ENCODE data around the gene SLC49A4.

Gene SLC49A4

DNA sequence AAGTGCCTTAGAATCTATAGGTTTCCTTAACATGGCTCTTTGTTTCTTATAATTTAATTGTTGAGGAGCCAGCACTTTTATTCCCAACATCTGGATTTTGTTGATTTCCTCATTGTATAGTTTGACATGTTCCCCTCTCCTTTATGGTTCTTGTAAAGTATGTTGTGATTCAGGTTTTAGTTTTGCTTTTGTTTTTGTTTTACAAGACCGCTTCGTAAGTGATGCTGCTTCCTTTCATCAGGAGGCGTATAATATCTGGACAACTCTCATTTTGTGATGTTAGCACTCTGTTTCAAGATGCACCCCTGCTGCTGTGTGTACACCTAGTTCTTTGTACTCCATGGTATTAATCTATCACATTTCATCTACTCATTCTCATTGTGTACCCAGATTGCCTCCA lies 48.7 kb downstream of the SLC49A4 start (continued):
- TF ChIP-seq, protein P1, sequence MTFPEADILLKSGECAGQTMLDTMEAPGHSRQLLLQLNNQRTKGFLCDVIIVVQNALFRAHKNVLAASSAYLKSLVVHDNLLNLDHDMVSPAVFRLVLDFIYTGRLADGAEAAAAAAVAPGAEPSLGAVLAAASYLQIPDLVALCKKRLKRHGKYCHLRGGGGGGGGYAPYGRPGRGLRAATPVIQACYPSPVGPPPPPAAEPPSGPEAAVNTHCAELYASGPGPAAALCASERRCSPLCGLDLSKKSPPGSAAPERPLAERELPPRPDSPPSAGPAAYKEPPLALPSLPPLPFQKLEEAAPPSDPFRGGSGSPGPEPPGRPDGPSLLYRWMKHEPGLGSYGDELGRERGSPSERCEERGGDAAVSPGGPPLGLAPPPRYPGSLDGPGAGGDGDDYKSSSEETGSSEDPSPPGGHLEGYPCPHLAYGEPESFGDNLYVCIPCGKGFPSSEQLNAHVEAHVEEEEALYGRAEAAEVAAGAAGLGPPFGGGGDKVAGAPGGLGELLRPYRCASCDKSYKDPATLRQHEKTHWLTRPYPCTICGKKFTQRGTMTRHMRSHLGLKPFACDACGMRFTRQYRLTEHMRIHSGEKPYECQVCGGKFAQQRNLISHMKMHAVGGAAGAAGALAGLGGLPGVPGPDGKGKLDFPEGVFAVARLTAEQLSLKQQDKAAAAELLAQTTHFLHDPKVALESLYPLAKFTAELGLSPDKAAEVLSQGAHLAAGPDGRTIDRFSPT (tag by site-specific recombination; IDR thresholded peaks at IDR 0.05), result no peak
- no peak for TF ChIP-seq AEBP2 (tag by site-specific recombination; IDR thresholded peaks at IDR 0.05; ENCODE audit: borderline replicate concordance)
- TF ChIP-seq ZNF449 (tag by site-specific recombination; IDR thresholded peaks at IDR 0.05), result no peak
- TF ChIP-seq ZNF214 (tag by site-specific recombination; IDR thresholded peaks at IDR 0.05; ENCODE audit: borderline replicate concordance), result no peak

GRCh38 chr3:122857019-122857418 lies 62.1 kb downstream of the SLC49A4 start:
- no peak for TF ChIP-seq ZNF518A (tag by site-specific recombination; conservative IDR thresholded peaks at IDR 0.05; ENCODE audit: low read depth)
- TF ChIP-seq ZNF621 (tag by site-specific recombination; IDR thresholded peaks at IDR 0.05), result no peak
- TF ChIP-seq, protein P2, sequence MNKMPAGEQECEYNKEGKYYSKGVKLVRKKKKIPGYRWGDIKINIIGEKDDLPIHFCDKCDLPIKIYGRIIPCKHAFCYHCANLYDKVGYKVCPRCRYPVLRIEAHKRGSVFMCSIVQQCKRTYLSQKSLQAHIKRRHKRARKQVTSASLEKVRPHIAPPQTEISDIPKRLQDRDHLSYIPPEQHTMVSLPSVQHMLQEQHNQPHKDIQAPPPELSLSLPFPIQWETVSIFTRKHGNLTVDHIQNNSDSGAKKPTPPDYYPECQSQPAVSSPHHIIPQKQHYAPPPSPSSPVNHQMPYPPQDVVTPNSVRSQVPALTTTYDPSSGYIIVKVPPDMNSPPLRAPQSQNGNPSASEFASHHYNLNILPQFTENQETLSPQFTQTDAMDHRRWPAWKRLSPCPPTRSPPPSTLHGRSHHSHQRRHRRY (tag by site-specific recombination; IDR thresholded peaks at IDR 0.05), result no peak
- no peak for TF ChIP-seq ZNF214 (tag by site-specific recombination; IDR thresholded peaks at IDR 0.05; ENCODE audit: borderline replicate concordance)
- no peak overlapping the region for H3K27ac ChIP-seq (ENCODE audit: extremely low read depth, low read depth, low read length)
- no peaks in the 10 kb centered on the region for H3K9me3 ChIP-seq (ENCODE audit: control insufficient read depth, insufficient read depth, low read depth, low read length)
- no peak overlapping the region for H3K4me3 ChIP-seq (ENCODE audit: low read depth, low read length)
- ChIA-PET CTCF (interaction anchor here (1.2 kb wide), 1 partner anchor 68 kb away, joined by 4 read pairs; no protein-coding TSS in a partner anchor), POLR2A (no interaction called here)
- H3K4me1 ChIP-seq (ENCODE audit: control insufficient read depth, insufficient read depth, low read length), result no peaks in the 10 kb centered on the region
- peaks cover 0 to 13% of the 10 kb centered on the region in 2 experiments; a peak in 2 of 3 replicates for H3K36me3 ChIP-seq (ENCODE audit: control insufficient read depth in 2 of 2, insufficient read depth in 1 of 2, low read length in 2 of 2)

DNA sequence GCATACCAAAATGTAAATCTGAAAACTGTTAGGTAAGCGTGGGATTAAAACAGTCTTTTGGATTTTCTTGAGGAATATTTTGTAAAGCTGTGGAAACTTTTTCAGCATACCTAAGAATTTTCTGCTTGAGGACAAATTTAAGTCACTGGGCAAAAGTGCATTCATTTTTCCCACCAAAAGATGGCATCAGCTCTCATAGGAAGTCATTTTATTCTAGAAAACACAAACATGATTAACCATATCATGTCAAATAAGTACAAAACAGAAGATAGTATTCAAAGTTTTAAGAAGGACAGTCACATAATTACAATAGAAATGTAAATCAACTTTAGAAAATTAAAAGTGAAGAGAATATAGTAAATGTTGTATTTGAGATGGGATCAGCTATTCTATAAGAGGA lies 63.5 kb downstream of the SLC49A4 start:
- POLR2A ChIA-PET, result no interaction called here
- Histone ChIP-seq H3K9me3 (ENCODE audit: control insufficient read depth, insufficient read depth, low read depth, low read length) (no peaks in the 10 kb centered on the region), H3K4me1 (ENCODE audit: control insufficient read depth, insufficient read depth, low read length) (no peaks in the 10 kb centered on the region), H3K36me3 (ENCODE audit: control insufficient read depth in 2 of 2, insufficient read depth in 1 of 2, low read length in 2 of 2) (peaks cover 0 to 13% of the 10 kb centered on the region in 2 experiments; a peak in 2 of 3 replicates), H3K4me3 (ENCODE audit: low read depth, low read length) (no peak overlapping the region), H3K27ac (ENCODE audit: extremely low read depth, low read depth, low read length) (no peak overlapping the region)
- CTCF ChIA-PET, result interaction anchor here (1.0 kb wide), 1 partner anchor 170 kb away, joined by 3 read pairs; no protein-coding TSS in a partner anchor
- TF ChIP-seq ZNF830 (tag by site-specific recombination; IDR thresholded peaks at IDR 0.05; ENCODE audit: low read depth) (no peak), YY2 (tag by site-specific recombination; IDR thresholded peaks at IDR 0.05) (no peak), PBX3 (CRISPR knock-in tag; IDR thresholded peaks at IDR 0.05) (no peak), ZBTB8A (tag by site-specific recombination; IDR thresholded peaks at IDR 0.05) (no peak), ZNF624 (tag by site-specific recombination; IDR thresholded peaks at IDR 0.05) (no peak)
